ENCODE measurements around the gene RAB31. TPM values are rescaled to one million over a fixed set of nuclear protein-coding genes. Genes with fewer than 3 reads are reported as not detected.

The RAB31 gene
- total RNA-seq, 1 donor from 2014 or later, result 26.0 TPM

DNA sequence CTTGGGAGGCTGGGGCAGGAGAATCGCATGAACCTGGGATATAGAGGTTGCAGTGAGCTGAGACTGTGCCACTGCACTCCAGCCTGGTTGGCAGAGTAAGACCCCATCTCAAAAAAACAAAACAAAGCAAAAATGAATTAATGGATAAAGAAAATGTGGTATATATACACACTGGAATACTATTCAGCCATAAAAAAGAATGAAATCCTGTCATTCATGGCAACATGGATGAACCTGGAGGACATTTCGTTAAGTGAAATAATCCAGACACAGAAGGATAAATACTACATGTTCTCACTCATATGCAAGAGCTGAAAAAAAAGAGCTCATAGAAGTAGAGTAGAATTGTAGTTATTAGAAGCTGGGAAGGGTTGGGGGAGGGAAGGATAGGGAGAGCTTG is 80.8 kb downstream of the RAB31 start:
- H3K9me3 ChIP-seq, result no peaks in the 10 kb centered on the region
- H3K27me3 ChIP-seq, result no peaks in the 10 kb centered on the region
- no peak for TF ChIP-seq POLR2AphosphoS5 (IDR thresholded peaks at IDR 0.05; ENCODE audit: insufficient read depth in 1 of 2, low read depth in 1 of 2)
- TF ChIP-seq, protein P1, sequence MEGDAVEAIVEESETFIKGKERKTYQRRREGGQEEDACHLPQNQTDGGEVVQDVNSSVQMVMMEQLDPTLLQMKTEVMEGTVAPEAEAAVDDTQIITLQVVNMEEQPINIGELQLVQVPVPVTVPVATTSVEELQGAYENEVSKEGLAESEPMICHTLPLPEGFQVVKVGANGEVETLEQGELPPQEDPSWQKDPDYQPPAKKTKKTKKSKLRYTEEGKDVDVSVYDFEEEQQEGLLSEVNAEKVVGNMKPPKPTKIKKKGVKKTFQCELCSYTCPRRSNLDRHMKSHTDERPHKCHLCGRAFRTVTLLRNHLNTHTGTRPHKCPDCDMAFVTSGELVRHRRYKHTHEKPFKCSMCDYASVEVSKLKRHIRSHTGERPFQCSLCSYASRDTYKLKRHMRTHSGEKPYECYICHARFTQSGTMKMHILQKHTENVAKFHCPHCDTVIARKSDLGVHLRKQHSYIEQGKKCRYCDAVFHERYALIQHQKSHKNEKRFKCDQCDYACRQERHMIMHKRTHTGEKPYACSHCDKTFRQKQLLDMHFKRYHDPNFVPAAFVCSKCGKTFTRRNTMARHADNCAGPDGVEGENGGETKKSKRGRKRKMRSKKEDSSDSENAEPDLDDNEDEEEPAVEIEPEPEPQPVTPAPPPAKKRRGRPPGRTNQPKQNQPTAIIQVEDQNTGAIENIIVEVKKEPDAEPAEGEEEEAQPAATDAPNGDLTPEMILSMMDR (IDR thresholded peaks at IDR 0.05), result no peak
- TF ChIP-seq POLR2A (IDR thresholded peaks at IDR 0.05), result no peak
- H3K4me3 ChIP-seq, result no peak overlapping the region
- H3K36me3 ChIP-seq, result no peaks in the 10 kb centered on the region
- intact Hi-C loops (cut with DNase I), result no loop called here
- H3K27ac ChIP-seq, result no peak overlapping the region
- DNase-seq (ENCODE audit: extremely low spot score in 2 of 2), result no peak
- no peaks in the 10 kb centered on the region for H3K4me1 ChIP-seq

DNA sequence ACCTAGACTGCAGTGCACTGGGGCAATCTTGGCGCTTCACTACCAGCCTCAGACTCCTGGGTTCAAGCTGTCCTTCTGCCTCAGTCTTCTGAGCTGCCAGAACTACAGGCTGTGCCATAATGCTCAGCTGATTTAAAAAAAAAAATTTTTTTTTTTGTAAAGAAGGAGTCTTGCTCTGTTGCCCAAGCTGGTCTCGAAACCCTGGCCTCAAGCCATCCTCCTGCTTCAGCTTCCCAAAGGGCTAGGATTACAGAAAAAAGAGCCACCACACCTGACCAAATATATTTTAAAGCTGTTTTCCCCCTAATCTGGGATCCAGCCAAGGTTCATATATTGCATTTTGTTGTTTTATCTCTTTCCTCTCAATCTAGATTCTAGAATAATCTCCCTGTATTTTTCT is 82.2 kb downstream of the RAB31 start:
- intact Hi-C loops (cut with DNase I), result loop anchor here (10.0 kb wide), 1 partner anchor 55 kb away; no protein-coding TSS in a partner anchor
- Histone ChIP-seq H3K4me3 (no peak overlapping the region), H3K27ac (no peak overlapping the region), H3K4me1 (no peaks in the 10 kb centered on the region), H3K9me3 (no peaks in the 10 kb centered on the region), H3K27me3 (no peaks in the 10 kb centered on the region), H3K36me3 (no peaks in the 10 kb centered on the region)
- TF ChIP-seq POLR2A (IDR thresholded peaks at IDR 0.05) (no peak), POLR2AphosphoS5 (IDR thresholded peaks at IDR 0.05; ENCODE audit: insufficient read depth in 1 of 2, low read depth in 1 of 2) (no peak)
- TF ChIP-seq, protein P1 (IDR thresholded peaks at IDR 0.05), result no peak
- no peak for DNase-seq (ENCODE audit: extremely low spot score in 2 of 2)

DNA sequence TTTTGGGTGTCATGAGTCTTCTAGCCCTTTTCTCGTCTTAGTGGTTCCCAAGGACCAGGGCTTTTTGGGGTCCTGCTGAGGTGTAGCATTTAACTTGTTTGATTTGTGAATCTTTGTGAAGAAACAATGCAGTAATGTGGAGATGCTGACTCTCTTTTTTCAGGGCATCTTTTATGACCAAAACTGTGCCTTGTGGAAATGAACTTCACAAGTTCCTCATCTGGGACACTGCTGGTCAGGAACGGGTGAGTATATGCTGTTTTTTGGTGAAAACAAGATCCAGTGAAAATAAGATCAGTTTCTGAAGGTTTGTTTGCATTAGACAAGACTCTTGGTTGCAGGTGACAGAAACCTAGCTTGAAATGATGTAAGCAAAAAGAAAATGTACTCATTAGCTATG is 83.9 kb downstream of the RAB31 start:
- no peak overlapping the region for H3K27ac ChIP-seq
- H3K4me3 ChIP-seq, result no peak overlapping the region
- no peaks in the 10 kb centered on the region for H3K4me1 ChIP-seq
- TF ChIP-seq, protein P1 (IDR thresholded peaks at IDR 0.05), result no peak
- no peak for TF ChIP-seq POLR2A (IDR thresholded peaks at IDR 0.05)
- TF ChIP-seq POLR2AphosphoS5 (IDR thresholded peaks at IDR 0.05; ENCODE audit: insufficient read depth in 1 of 2, low read depth in 1 of 2), result no peak
- DNase-seq (ENCODE audit: extremely low spot score in 2 of 2), result no peak
- H3K27me3 ChIP-seq, result no peaks in the 10 kb centered on the region
- intact Hi-C loops (cut with DNase I), result loop anchor here (10.0 kb wide), 1 partner anchor 53 kb away; no protein-coding TSS in a partner anchor
- no peaks in the 10 kb centered on the region for H3K36me3 ChIP-seq
- H3K9me3 ChIP-seq, result no peaks in the 10 kb centered on the region

DNA sequence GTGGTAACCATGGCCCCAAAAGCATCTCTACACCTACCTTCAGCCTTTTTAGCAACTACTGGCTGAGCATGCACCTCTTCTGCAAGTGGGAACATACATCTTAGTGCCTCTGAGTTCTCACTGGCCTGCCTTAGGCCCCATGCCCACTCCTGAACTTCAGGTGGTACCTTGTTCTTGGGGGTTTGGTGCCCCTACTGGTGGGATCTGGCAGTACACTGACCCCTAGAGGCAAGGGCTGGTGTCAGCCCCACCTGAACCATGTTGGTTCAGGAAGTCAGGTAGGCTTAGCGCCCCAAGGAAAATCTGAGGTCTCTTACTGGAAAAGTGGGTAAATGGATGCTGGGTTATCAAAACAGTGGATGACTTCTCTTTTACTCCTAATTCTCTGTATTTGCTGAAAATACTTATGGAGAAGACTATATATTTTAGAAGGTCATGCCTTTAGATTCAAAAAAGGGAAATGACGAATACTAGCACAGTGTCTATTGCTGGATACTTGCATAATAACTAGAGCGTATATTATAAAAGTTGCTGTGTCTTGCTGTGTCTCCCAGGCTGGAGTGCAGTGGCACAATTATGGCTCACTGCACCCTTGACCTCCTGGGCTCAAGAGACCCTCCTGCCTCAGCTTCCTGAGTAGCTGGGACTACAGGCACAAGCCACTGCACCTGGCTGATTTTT is 84.6 kb downstream of the RAB31 start:
- Histone ChIP-seq H3K27ac (no peak overlapping the region), H3K9me3 (no peaks in the 10 kb centered on the region), H3K4me1 (peaks cover 5% of the 10 kb centered on the region), H3K27me3 (no peaks in the 10 kb centered on the region), H3K4me3 (no peak overlapping the region), H3K36me3 (no peaks in the 10 kb centered on the region)
- intact Hi-C loops (cut with DNase I), result loop anchor here (10.0 kb wide), 1 partner anchor 52 kb away; no protein-coding TSS in a partner anchor
- no peak for DNase-seq (ENCODE audit: extremely low spot score in 2 of 2)
- TF ChIP-seq, protein P1 (IDR thresholded peaks at IDR 0.05), result no peak
- no peak for TF ChIP-seq POLR2A (IDR thresholded peaks at IDR 0.05)
- no peak for TF ChIP-seq POLR2AphosphoS5 (IDR thresholded peaks at IDR 0.05; ENCODE audit: insufficient read depth in 1 of 2, low read depth in 1 of 2)

DNA sequence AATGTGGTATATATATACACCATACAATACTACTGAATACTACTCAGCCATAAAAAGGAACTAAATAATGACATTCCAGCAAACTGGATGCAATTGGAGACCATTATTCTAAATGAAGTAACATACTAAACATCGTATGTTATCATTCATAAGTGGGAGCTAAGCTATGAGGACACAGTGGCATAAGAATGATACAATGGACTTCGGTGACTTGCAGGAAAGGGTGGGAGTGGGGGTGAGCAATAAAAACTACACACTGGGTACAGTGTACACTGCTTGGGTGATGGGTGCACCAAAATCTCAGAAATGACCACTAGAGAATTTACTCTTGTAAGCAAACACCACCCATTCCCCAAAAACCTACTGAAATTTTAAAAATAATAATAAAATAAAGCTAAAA is 87.9 kb downstream of the RAB31 start:
- H3K27ac ChIP-seq, result no peak overlapping the region
- intact Hi-C loops (cut with DNase I), result loop anchor here (10.0 kb wide), 1 partner anchor 49 kb away; no protein-coding TSS in a partner anchor
- H3K4me3 ChIP-seq, result no peak overlapping the region
- TF ChIP-seq POLR2AphosphoS5 (IDR thresholded peaks at IDR 0.05; ENCODE audit: insufficient read depth in 1 of 2, low read depth in 1 of 2), result no peak
- no peak for TF ChIP-seq POLR2A (IDR thresholded peaks at IDR 0.05)
- TF ChIP-seq, protein P1 (IDR thresholded peaks at IDR 0.05), result no peak
- no peaks in the 10 kb centered on the region for H3K27me3 ChIP-seq
- DNase-seq (ENCODE audit: extremely low spot score in 2 of 2), result no peak
- H3K4me1 ChIP-seq, result peaks cover 5% of the 10 kb centered on the region
- H3K36me3 ChIP-seq, result no peaks in the 10 kb centered on the region
- no peaks in the 10 kb centered on the region for H3K9me3 ChIP-seq
